PC-3 (cell line): ENCODE data around the gene HSD3B2.

Experiments used
- EZH2 ChIP-seq: fragments of 300-600 bp; sonication (generic); IDR thresholded peaks from one replicate; pipeline ENCODE4 v1.6.1; 2017; ENCODE audit warnings: antibody characterized with exemption, mild to moderate bottlenecking, low read length; ENCODE audit not compliant: unreplicated experiment
- EZH2phosphoT487 ChIP-seq: fragments of 300-600 bp; sonication (generic); IDR thresholded peaks from 2 replicates; pipeline ENCODE4 v1.6.1; 2018; ENCODE audit warnings: mild to moderate bottlenecking, antibody characterized with exemption, low read length, borderline replicate concordance
- TF ChIP-seq, protein P1 (sequence below): fragments of 300-600 bp; sonication (generic); conservative IDR thresholded peaks from 2 replicates; pipeline ENCODE4 v1.5.1; 2017; ENCODE audit warnings: antibody characterized with exemption, low read depth, mild to moderate bottlenecking, low read length

- TF ChIP-seq, protein P1, sequence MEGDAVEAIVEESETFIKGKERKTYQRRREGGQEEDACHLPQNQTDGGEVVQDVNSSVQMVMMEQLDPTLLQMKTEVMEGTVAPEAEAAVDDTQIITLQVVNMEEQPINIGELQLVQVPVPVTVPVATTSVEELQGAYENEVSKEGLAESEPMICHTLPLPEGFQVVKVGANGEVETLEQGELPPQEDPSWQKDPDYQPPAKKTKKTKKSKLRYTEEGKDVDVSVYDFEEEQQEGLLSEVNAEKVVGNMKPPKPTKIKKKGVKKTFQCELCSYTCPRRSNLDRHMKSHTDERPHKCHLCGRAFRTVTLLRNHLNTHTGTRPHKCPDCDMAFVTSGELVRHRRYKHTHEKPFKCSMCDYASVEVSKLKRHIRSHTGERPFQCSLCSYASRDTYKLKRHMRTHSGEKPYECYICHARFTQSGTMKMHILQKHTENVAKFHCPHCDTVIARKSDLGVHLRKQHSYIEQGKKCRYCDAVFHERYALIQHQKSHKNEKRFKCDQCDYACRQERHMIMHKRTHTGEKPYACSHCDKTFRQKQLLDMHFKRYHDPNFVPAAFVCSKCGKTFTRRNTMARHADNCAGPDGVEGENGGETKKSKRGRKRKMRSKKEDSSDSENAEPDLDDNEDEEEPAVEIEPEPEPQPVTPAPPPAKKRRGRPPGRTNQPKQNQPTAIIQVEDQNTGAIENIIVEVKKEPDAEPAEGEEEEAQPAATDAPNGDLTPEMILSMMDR: no peak
- TF ChIP-seq EZH2phosphoT487 (no peak), EZH2 (no peak)
These were observed 52.3 kb downstream of the HSD3B2 start for GRCh38 chr1:119467219-119467618.
